GM12878 (cell line): ENCODE data around the gene FCRLA. TPM values are rescaled to one million over a fixed set of nuclear protein-coding genes. Genes with fewer than 3 reads are reported as not detected.
A peak's percentile ranks its signal among the peaks of the same experiment; 100 is the strongest.

Experiments used
- BMI1 ChIP-seq: fragments of 450-650 bp; IDR thresholded peaks from 2 replicates; pipeline ENCODE4 v1.6.1; 2016; ENCODE audit warnings: mild to moderate bottlenecking, moderate library complexity, borderline replicate concordance
- BRCA1 ChIP-seq: IDR thresholded peaks from 2 replicates; pipeline ENCODE4 v1.6.1; 2011; ENCODE audit warnings: low read depth, low read length, improper control_type of control experiment
- CBX5 ChIP-seq: sonication (generic); IDR thresholded peaks from 2 replicates; pipeline ENCODE4 v1.6.1; 2016; ENCODE audit warnings: low read depth, moderate library complexity, mild to moderate bottlenecking, inconsistent platforms
- ELK1 ChIP-seq: IDR thresholded peaks from 2 replicates; pipeline ENCODE4 v1.6.1; 2012; ENCODE audit warnings: low read depth, low read length, improper control_type of control experiment
- EP300 ChIP-seq, 2 experiments: fragments of 150-350 bp in 1 of 2; IDR thresholded peaks; 2 replicates each; pipeline ENCODE4 v1.6.1; 2011 to 2012; ENCODE audit warnings: low read depth in 2 of 2, low read length in 2 of 2, borderline replicate concordance in 1 of 2, improper control_type of control experiment in 1 of 2, inconsistent platforms in 1 of 2; ENCODE audit not compliant: control insufficient read depth in 1 of 2
- FOXK2 ChIP-seq: fragments of 450-650 bp; IDR thresholded peaks from 2 replicates; pipeline ENCODE4 v1.6.1; 2017; ENCODE audit warnings: mild to moderate bottlenecking, moderate library complexity
- FOXM1 ChIP-seq: IDR thresholded peaks from 2 replicates; pipeline ENCODE4 v1.6.1; 2012; ENCODE audit warnings: low read depth, mild to moderate bottlenecking, inconsistent platforms, low read length, moderate library complexity
- GATAD2B ChIP-seq: fragments of 450-650 bp; conservative IDR thresholded peaks from 2 replicates; pipeline ENCODE4 v1.6.1; 2017; ENCODE audit warnings: low read depth, mild to moderate bottlenecking, moderate library complexity
- IRF3 ChIP-seq: fragments of 450-650 bp; IDR thresholded peaks from 2 replicates; pipeline ENCODE4 v1.6.1; 2014; ENCODE audit warnings: mild to moderate bottlenecking
- KAT2A ChIP-seq: conservative IDR thresholded peaks from 2 replicates; pipeline ENCODE4 v1.6.1; 2011; ENCODE audit warnings: low read depth, low read length; ENCODE audit not compliant: control insufficient read depth
- MEF2B ChIP-seq: fragments of 450-650 bp; IDR thresholded peaks from 2 replicates; pipeline ENCODE4 v1.6.1; 2018; ENCODE audit warnings: mild to moderate bottlenecking, moderate library complexity; ENCODE audit not compliant: partially characterized antibody, poor library complexity, severe bottlenecking
- NFYB ChIP-seq: IDR thresholded peaks from 2 replicates; pipeline ENCODE4 v1.6.1; 2011; ENCODE audit warnings: low read depth, mild to moderate bottlenecking, low read length, improper control_type of control experiment, moderate library complexity; ENCODE audit not compliant: insufficient read depth
- NR2C1 ChIP-seq: fragments of 450-650 bp; IDR thresholded peaks from 2 replicates; pipeline ENCODE4 v1.6.1; 2017; ENCODE audit warnings: antibody characterized with exemption, mild to moderate bottlenecking, moderate library complexity
- PAX8 ChIP-seq: fragments of 450-650 bp; IDR thresholded peaks from 2 replicates; pipeline ENCODE4 v1.6.1; 2017; ENCODE audit warnings: mild to moderate bottlenecking, moderate library complexity
- POLR2A ChIP-seq: IDR thresholded peaks from 2 replicates; pipeline ENCODE4 v1.6.1; 2011; ENCODE audit warnings: low read depth, mild to moderate bottlenecking, low read length
- POLR2AphosphoS2 ChIP-seq: IDR thresholded peaks from 2 replicates; pipeline ENCODE4 v1.6.1; 2011; ENCODE audit warnings: low read depth, mild to moderate bottlenecking, low read length, improper control_type of control experiment, moderate library complexity
- RAD21 ChIP-seq: IDR thresholded peaks from 2 replicates; pipeline ENCODE4 v1.6.1; 2011; ENCODE audit warnings: mild to moderate bottlenecking, low read depth, low read length, moderate library complexity; ENCODE audit not compliant: insufficient read depth
- RAD51 ChIP-seq: fragments of 450-650 bp; IDR thresholded peaks from 2 replicates; pipeline ENCODE4 v1.6.1; 2016; ENCODE audit warnings: moderate library complexity, mild to moderate bottlenecking, inconsistent platforms
- RB1 ChIP-seq: fragments of 450-650 bp; formaldehyde crosslinking; IDR thresholded peaks from 2 replicates; pipeline ENCODE4 v1.6.1; 2017; ENCODE audit warnings: mild to moderate bottlenecking, borderline replicate concordance
- RELA ChIP-seq: fragments of 450-650 bp; IDR thresholded peaks from 2 replicates; pipeline ENCODE4 v1.8.0; 2014; ENCODE audit warnings: borderline replicate concordance; ENCODE audit not compliant: partially characterized antibody
- SKIL ChIP-seq: fragments of 450-650 bp; IDR thresholded peaks from 2 replicates; pipeline ENCODE4 v1.6.1; 2017; ENCODE audit warnings: mild to moderate bottlenecking, low read depth, inconsistent platforms; ENCODE audit not compliant: poor library complexity, severe bottlenecking
- SRF ChIP-seq, 2 experiments: IDR thresholded peaks; 2 replicates each; pipeline ENCODE4 v1.6.1; 2011; ENCODE audit warnings: low read depth in 2 of 2, low read length in 2 of 2, mild to moderate bottlenecking in 1 of 2, moderate library complexity in 1 of 2
- polyA plus RNA-seq, 11 experiments: library from polyadenylated mRNA; depleted of rRNA in 4 of 11; unstranded in 6 of 11; stranded (reverse) in 5 of 11; fragments of >200 nt; fragmentation: Nextera tagmentation in 4 of 11; fragmentation: Illumina TruSeq in 1 of 11; extraction: Ambion mirVana in 4 of 11; extraction: Trizol in 1 of 11; gene quantifications; 1 replicate in 1 of 11; 2 replicates in 10 of 11; pipeline versions ENCODE4 v1.2.1 to v1.2.3, GENCODE V29; 2011 to 2016; ENCODE audit warnings: inconsistent platforms in 2 of 11, missing spikeins in 2 of 11, low read depth in 1 of 11
- total RNA-seq, 4 experiments: library from RNA; depleted of rRNA in 3 of 4; stranded (reverse); fragments of >200 nt in 3 of 4; fragmentation: Illumina TruSeq in 1 of 4; extraction: Trizol in 1 of 4; gene quantifications; 2 replicates each; pipeline versions ENCODE4 v1.2.1 to v1.2.3, GENCODE V29; 2013 to 2021
- TF ChIP-seq, protein P1 (sequence below): fragments of 450-650 bp; IDR thresholded peaks from 2 replicates; pipeline ENCODE4 v1.6.1; 2016; ENCODE audit warnings: mild to moderate bottlenecking

FCRLA gene
- total and polyA plus RNA-seq, 10 of the 15 experiments (the other 5 are each of a cell fraction or from before 2014, with no cell fraction given) = 130 to 714 (median 374) TPM

DNA sequence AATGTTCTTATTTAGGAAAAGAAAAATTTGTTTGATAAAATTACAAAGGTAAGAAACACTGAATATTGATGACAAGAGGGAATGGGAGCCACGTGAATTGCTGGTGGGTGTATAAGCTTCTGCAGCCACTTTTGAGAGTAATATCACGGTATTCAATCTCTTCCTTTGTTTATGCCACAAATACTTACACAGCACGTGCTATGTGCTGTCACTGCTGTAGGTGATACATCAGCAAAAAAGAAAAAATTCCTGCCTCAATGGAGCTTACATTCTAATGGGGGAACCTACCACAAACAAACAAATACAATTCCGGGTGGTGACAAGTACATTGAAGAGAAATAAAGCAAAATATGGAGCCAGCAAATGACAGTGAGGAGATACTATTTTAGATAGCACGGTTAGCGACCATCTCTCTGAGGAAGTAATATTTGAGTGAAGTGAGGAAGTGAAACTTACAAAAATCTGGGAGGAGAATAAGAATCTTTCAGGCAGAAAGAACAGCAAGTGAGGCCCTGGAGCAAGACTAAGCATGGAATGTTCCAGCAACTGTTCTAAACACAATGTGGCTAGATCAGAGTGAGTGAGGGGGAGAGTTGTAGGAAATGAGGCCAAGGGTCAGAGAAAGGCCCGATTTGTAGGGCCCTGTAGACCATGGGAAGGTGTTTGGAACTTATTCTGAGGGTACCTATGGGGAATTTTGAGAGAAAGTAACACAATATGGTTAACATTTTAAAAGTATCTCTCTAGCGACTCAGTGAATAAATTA is 11.7 kb downstream of the FCRLA start (continued):
- TF ChIP-seq, protein P1, sequence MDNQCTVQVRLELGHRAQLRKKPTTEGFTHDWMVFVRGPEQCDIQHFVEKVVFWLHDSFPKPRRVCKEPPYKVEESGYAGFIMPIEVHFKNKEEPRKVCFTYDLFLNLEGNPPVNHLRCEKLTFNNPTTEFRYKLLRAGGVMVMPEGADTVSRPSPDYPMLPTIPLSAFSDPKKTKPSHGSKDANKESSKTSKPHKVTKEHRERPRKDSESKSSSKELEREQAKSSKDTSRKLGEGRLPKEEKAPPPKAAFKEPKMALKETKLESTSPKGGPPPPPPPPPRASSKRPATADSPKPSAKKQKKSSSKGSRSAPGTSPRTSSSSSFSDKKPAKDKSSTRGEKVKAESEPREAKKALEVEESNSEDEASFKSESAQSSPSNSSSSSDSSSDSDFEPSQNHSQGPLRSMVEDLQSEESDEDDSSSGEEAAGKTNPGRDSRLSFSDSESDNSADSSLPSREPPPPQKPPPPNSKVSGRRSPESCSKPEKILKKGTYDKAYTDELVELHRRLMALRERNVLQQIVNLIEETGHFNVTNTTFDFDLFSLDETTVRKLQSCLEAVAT = 0 out of 2 replicates have a peak, but pooled peaks have one; percentile 21
- TF ChIP-seq POLR2A = no peak
- peak in 1 of 2 experiments; percentile 62; a peak in 1 of 4 replicates for TF ChIP-seq EP300 (IDR thresholded peaks at IDR 0.05; ENCODE audit: borderline replicate concordance in 1 of 2, control insufficient read depth in 1 of 2, low read depth in 2 of 2, low read length in 2 of 2)
- TF ChIP-seq GATAD2B = no peak; the same call in 1 of the 2 replicates
- no peak for TF ChIP-seq BMI1
- TF ChIP-seq POLR2AphosphoS2 = no peak
- TF ChIP-seq FOXK2 = no peak
- no peak for TF ChIP-seq RELA
- TF ChIP-seq KAT2A = no peak
- no peak for TF ChIP-seq RAD51
- TF ChIP-seq CBX5 = no peak
- TF ChIP-seq IRF3 = no peak
- TF ChIP-seq ELK1 = no peak
- no peak for TF ChIP-seq RAD21
- no peak for TF ChIP-seq NFYB
- no peak for TF ChIP-seq RB1
- no peak for TF ChIP-seq BRCA1
- peak; percentile 71 for TF ChIP-seq MEF2B
- TF ChIP-seq SRF (IDR thresholded peaks at IDR 0.05; ENCODE audit: low read depth in 2 of 2, low read length in 2 of 2) = no peak
- TF ChIP-seq FOXM1 = peak; percentile 63; the same call in 1 of the 2 replicates
- TF ChIP-seq PAX8 = no peak
- TF ChIP-seq NR2C1 = no peak
- no peak for TF ChIP-seq SKIL
